GM12865 (cell line): ENCODE data around the gene LBR.

Source experiments
- DNase-seq: peaks from one replicate; pipeline ENCODE4 v3.0.0; 2010; ENCODE audit warnings: low read depth
- H3K4me3 ChIP-seq: 2 replicates; pipeline ENCODE4 v1.5.1; 2011; ENCODE audit warnings: mild to moderate bottlenecking, low read depth, low read length, control low read depth
- CTCF ChIP-seq: IDR thresholded peaks from 2 replicates; pipeline ENCODE4 v1.5.1; 2011; ENCODE audit warnings: low read length, control low read depth, low read depth, inconsistent platforms; ENCODE audit not compliant: insufficient read depth; ENCODE audit errors: missing control alignments

LBR gene

GRCh38 chr1:225435957-225436392 lies 8.1 kb upstream of the LBR start:
- no peak overlapping the region for H3K4me3 ChIP-seq
- TF ChIP-seq CTCF, result no peak
- DNase-seq, result no peak

GRCh38 chr1:225435487-225435886 lies 7.6 kb upstream of the LBR start:
- DNase-seq, result no peak
- no peak for TF ChIP-seq CTCF
- no peak overlapping the region for H3K4me3 ChIP-seq

- TF ChIP-seq CTCF, result no peak
- H3K4me3 ChIP-seq, result no peak overlapping the region
- DNase-seq, result no peak
Measured at GRCh38 chr1:225435076-225435475, 7.2 kb upstream of the LBR start.

- no peak for TF ChIP-seq CTCF
- H3K4me3 ChIP-seq, result no peak overlapping the region
- no peak for DNase-seq
Measured at GRCh38 chr1:225434046-225434445, 6.2 kb upstream of the LBR start.

- no peak for TF ChIP-seq CTCF
- no peak for DNase-seq
Measured at GRCh38 chr1:225431081-225431863, 3.4 kb upstream of the LBR start.

GRCh38 chr1:225430301-225430700 lies 2.5 kb upstream of the LBR start:
- TF ChIP-seq CTCF, result no peak
- no peak overlapping the region for H3K4me3 ChIP-seq
- DNase-seq, result no peak

More at GRCh38 chr1:225431081-225431863, 3.4 kb upstream of the LBR start:
- no peak overlapping the region for H3K4me3 ChIP-seq
